OCI-LY1 (cell line): Measurements from ENCODE around the gene CC2D2A.

Source experiments
- H2AFZ ChIP-seq: fragments of 200-600 bp; sonication (generic), shearing (Covaris generic); 2 replicates; pipeline ENCODE4 v1.6.0; 2014; ENCODE audit warnings: antibody characterized with exemption, mild to moderate bottlenecking, low read length
- H3F3A ChIP-seq: fragments of 200-600 bp; sonication (generic), shearing (Covaris generic); 2 replicates; pipeline ENCODE4 v1.6.0; 2014; ENCODE audit warnings: mild to moderate bottlenecking, antibody characterized with exemption, low read length, moderate library complexity; ENCODE audit not compliant: insufficient read depth
- H3K27ac ChIP-seq: fragments of 200-600 bp; sonication (generic); 2 replicates; pipeline ENCODE4 v1.5.1; 2014; ENCODE audit warnings: low read length, mixed run types, mild to moderate bottlenecking, low read depth; ENCODE audit not compliant: poor library complexity, severe bottlenecking
- H3K27me3 ChIP-seq: fragments of 200-600 bp; sonication (generic); 2 replicates; pipeline ENCODE4 v1.6.0; 2014; ENCODE audit warnings: antibody characterized with exemption, mild to moderate bottlenecking, low read length, moderate library complexity; ENCODE audit not compliant: insufficient read depth
- H3K36me3 ChIP-seq: fragments of 200-600 bp; sonication (generic); 2 replicates; pipeline ENCODE4 v1.6.1; 2014; ENCODE audit warnings: mild to moderate bottlenecking, antibody characterized with exemption, low read length, moderate library complexity, mixed read lengths; ENCODE audit not compliant: insufficient read depth
- H3K4me1 ChIP-seq: fragments of 200-600 bp; sonication (generic); 2 replicates; pipeline ENCODE4 v1.5.1; 2014; ENCODE audit warnings: mild to moderate bottlenecking, low read length, moderate library complexity; ENCODE audit not compliant: insufficient read depth, severe bottlenecking
- H3K4me2 ChIP-seq: fragments of 200-600 bp; sonication (generic), shearing (Covaris generic); 2 replicates; pipeline ENCODE4 v1.6.1; 2014; ENCODE audit warnings: low read length
- H3K4me3 ChIP-seq: fragments of 200-600 bp; sonication (generic); 2 replicates; pipeline ENCODE4 v1.5.1; 2014; ENCODE audit warnings: low read length, low read depth, mild to moderate bottlenecking, mixed read lengths; ENCODE audit not compliant: poor library complexity, severe bottlenecking
- H3K79me2 ChIP-seq: fragments of 200-600 bp; shearing (Covaris generic); 2 replicates; pipeline ENCODE4 v1.6.1; 2016; ENCODE audit warnings: mixed run types, low read length, mixed read lengths; ENCODE audit not compliant: insufficient read depth
- H3K9ac ChIP-seq: fragments of 200-600 bp; sonication (generic), shearing (Covaris generic); 2 replicates; pipeline ENCODE4 v1.6.1; 2014; ENCODE audit warnings: mild to moderate bottlenecking, low read length, mixed read lengths
- H3K9me2 ChIP-seq: fragments of 200-600 bp; sonication (generic), shearing (Covaris generic); 2 replicates; pipeline ENCODE4 v1.6.1; 2014; ENCODE audit warnings: low read depth, mild to moderate bottlenecking, low read length, mixed read lengths
- H3K9me3 ChIP-seq: fragments of 200-600 bp; shearing (Covaris generic); 2 replicates; pipeline ENCODE4 v1.6.1; 2014; ENCODE audit warnings: low read length, mixed read lengths
- H4K20me1 ChIP-seq: fragments of 200-600 bp; sonication (generic), shearing (Covaris generic); 2 replicates; pipeline ENCODE4 v1.6.0; 2016; ENCODE audit warnings: mild to moderate bottlenecking, low read length; ENCODE audit not compliant: insufficient read depth
- EZH2 ChIP-seq: fragments of 200-600 bp; sonication (generic), shearing (Covaris generic); IDR thresholded peaks from 2 replicates; pipeline ENCODE4 v1.8.0; 2017; ENCODE audit warnings: borderline replicate concordance, mixed run types, mild to moderate bottlenecking, antibody characterized with exemption, low read length, moderate library complexity, mixed read lengths
- TF ChIP-seq, protein P1 (sequence below): fragments of 200-600 bp; sonication (generic), shearing (Covaris generic); IDR thresholded peaks from 2 replicates; pipeline ENCODE4 v1.5.1; 2017; ENCODE audit warnings: mild to moderate bottlenecking, antibody characterized with exemption, low read length, moderate library complexity, mixed read lengths

The CC2D2A gene

DNA sequence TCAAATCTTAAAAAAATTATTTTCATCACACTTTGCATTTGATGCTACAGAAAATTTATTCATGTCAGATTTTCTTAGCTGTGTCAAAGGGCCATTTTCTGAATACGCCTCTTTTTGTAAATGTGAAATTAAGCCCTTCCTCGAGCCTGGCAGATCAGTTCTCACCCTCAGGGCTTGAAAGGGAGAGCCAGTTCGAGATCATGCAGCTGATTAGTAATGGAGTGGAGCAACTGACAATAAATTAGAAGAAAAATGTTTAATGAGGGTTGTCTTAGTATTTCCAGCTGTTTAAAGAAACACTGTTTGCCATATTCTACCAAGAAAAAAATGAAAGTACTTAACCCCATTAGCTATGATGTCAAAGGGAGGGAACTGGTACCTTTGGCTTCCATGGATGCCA, 28.7 kb downstream of the CC2D2A start:
- H3K27ac ChIP-seq = no peak overlapping the region
- no peak overlapping the region for H3K9ac ChIP-seq
- no peak for TF ChIP-seq EZH2
- TF ChIP-seq, protein P1, sequence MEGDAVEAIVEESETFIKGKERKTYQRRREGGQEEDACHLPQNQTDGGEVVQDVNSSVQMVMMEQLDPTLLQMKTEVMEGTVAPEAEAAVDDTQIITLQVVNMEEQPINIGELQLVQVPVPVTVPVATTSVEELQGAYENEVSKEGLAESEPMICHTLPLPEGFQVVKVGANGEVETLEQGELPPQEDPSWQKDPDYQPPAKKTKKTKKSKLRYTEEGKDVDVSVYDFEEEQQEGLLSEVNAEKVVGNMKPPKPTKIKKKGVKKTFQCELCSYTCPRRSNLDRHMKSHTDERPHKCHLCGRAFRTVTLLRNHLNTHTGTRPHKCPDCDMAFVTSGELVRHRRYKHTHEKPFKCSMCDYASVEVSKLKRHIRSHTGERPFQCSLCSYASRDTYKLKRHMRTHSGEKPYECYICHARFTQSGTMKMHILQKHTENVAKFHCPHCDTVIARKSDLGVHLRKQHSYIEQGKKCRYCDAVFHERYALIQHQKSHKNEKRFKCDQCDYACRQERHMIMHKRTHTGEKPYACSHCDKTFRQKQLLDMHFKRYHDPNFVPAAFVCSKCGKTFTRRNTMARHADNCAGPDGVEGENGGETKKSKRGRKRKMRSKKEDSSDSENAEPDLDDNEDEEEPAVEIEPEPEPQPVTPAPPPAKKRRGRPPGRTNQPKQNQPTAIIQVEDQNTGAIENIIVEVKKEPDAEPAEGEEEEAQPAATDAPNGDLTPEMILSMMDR = no peak
- H3K79me2 ChIP-seq = no peaks in the 10 kb centered on the region
- no peaks in the 10 kb centered on the region for H3K27me3 ChIP-seq
- no peak overlapping the region for H3K4me2 ChIP-seq
- no peaks in the 10 kb centered on the region for H3K9me3 ChIP-seq
- H3K36me3 ChIP-seq = no peaks in the 10 kb centered on the region
- no peaks in the 10 kb centered on the region for H4K20me1 ChIP-seq
- no peak overlapping the region for H2AFZ ChIP-seq
- H3F3A ChIP-seq = no peaks in the 10 kb centered on the region
- no peaks in the 10 kb centered on the region for H3K9me2 ChIP-seq
- H3K4me1 ChIP-seq = no peaks in the 10 kb centered on the region
- H3K4me3 ChIP-seq = no peak overlapping the region

GRCh38 chr4:15500701-15501100, 31.0 kb downstream of the CC2D2A start:
- Histone ChIP-seq H3K9me3 (no peaks in the 10 kb centered on the region), H3K36me3 (no peaks in the 10 kb centered on the region), H3K4me1 (no peaks in the 10 kb centered on the region), H3K27ac (no peak overlapping the region), H3K4me2 (no peak overlapping the region), H2AFZ (no peak overlapping the region), H3K9me2 (no peaks in the 10 kb centered on the region), H4K20me1 (no peaks in the 10 kb centered on the region), H3K79me2 (no peaks in the 10 kb centered on the region), H3K4me3 (no peak overlapping the region), H3K27me3 (no peaks in the 10 kb centered on the region), H3F3A (no peaks in the 10 kb centered on the region), H3K9ac (no peak overlapping the region)
- no peak for TF ChIP-seq EZH2
- TF ChIP-seq, protein P1 = no peak

DNA sequence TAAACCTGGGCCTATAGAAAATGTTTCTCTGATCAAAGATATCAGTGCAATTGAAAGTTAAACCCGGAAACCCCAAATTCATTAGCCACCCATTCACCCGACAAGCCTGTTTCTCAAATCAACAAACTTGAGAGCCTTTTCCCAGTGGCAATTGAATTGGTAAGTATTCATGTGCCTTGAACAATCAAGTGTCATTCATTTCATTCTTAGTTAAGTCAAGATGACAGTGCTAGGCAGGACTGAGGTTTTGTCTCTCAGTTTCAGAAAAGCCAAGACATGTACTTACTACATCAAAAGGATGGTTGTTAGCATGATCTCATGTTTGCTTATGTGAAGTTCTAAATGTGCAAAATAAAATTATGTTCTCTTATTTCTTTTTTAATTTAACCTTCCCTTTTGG, 32.3 kb downstream of the CC2D2A start:
- H4K20me1 ChIP-seq = no peaks in the 10 kb centered on the region
- H3K27me3 ChIP-seq = no peaks in the 10 kb centered on the region
- H3K4me1 ChIP-seq = no peaks in the 10 kb centered on the region
- H3K9me2 ChIP-seq = no peaks in the 10 kb centered on the region
- no peaks in the 10 kb centered on the region for H3F3A ChIP-seq
- no peaks in the 10 kb centered on the region for H3K36me3 ChIP-seq
- no peak overlapping the region for H3K4me2 ChIP-seq
- TF ChIP-seq, protein P1 = no peak
- no peak for TF ChIP-seq EZH2
- H3K4me3 ChIP-seq = no peak overlapping the region
- no peak overlapping the region for H3K27ac ChIP-seq
- H3K9ac ChIP-seq = no peak overlapping the region
- no peak overlapping the region for H2AFZ ChIP-seq
- no peaks in the 10 kb centered on the region for H3K9me3 ChIP-seq
- H3K79me2 ChIP-seq = no peaks in the 10 kb centered on the region
